Measurements from ENCODE around the gene HDDC2.

Gene HDDC2

GRCh38 chr6:125273251-125273650, 28.5 kb downstream of the HDDC2 start:
- no peak for DNase-seq (ENCODE audit: low read depth)
- no peak for TF ChIP-seq CTCF (IDR thresholded peaks at IDR 0.05; ENCODE audit: insufficient read depth, low read depth, low read length, missing control alignments)

GRCh38 chr6:125271486-125272159, 30.1 kb downstream of the HDDC2 start:
- H3K4me3 ChIP-seq (ENCODE audit: low read depth, low read length) = no peak overlapping the region
- no peak for DNase-seq (ENCODE audit: low read depth)
- TF ChIP-seq CTCF (IDR thresholded peaks at IDR 0.05; ENCODE audit: insufficient read depth, low read depth, low read length, missing control alignments) = no peak

More at GRCh38 chr6:125273251-125273650, 28.5 kb downstream of the HDDC2 start:
- H3K4me3 ChIP-seq (ENCODE audit: low read depth, low read length) = no peak overlapping the region

GRCh38 chr6:125270380-125270779, 31.4 kb downstream of the HDDC2 start:
- no peak for TF ChIP-seq CTCF (IDR thresholded peaks at IDR 0.05; ENCODE audit: insufficient read depth, low read depth, low read length, missing control alignments)
- DNase-seq (ENCODE audit: low read depth) = no peak
- no peak overlapping the region for H3K4me3 ChIP-seq (ENCODE audit: low read depth, low read length)

DNA sequence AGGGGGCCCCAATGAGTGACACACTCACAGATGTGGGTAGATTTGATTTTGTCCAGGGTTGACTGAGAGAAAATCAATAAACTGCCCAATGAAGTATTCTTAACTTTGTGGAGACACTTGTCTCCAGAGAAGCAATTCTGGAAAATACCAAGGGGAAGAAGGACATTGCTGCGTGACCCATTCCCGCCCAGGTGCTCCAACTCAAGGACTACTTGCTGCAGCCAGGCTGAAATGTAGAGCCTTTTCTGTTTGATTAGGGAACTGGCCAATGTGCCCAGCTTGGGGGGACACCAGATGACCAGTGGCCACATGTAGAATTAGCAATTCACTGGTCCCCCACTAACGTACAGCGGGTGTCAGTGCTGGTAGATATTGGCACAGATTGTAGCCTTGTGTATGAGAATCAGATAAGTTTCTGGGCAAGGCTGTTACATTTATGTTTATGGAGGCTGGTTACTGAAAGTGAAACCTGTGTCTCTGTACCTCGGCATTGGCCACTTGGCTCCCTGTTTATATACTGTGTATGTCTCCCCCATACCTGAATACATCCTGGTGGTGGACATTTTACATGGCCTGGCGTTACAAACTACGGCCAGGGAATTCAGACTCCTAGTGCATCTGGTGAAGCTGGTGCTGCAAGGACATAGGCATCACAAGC, 32.3 kb downstream of the HDDC2 start:
- no peak overlapping the region for H3K4me3 ChIP-seq (ENCODE audit: low read depth, low read length)
- TF ChIP-seq CTCF (IDR thresholded peaks at IDR 0.05; ENCODE audit: insufficient read depth, low read depth, low read length, missing control alignments) = no peak
- no peak for DNase-seq (ENCODE audit: low read depth)

GRCh38 chr6:125268765-125269164, 33.0 kb downstream of the HDDC2 start:
- H3K4me3 ChIP-seq (ENCODE audit: low read depth, low read length) = no peak overlapping the region
- no peak for DNase-seq (ENCODE audit: low read depth)
- no peak for TF ChIP-seq CTCF (IDR thresholded peaks at IDR 0.05; ENCODE audit: insufficient read depth, low read depth, low read length, missing control alignments)

DNA sequence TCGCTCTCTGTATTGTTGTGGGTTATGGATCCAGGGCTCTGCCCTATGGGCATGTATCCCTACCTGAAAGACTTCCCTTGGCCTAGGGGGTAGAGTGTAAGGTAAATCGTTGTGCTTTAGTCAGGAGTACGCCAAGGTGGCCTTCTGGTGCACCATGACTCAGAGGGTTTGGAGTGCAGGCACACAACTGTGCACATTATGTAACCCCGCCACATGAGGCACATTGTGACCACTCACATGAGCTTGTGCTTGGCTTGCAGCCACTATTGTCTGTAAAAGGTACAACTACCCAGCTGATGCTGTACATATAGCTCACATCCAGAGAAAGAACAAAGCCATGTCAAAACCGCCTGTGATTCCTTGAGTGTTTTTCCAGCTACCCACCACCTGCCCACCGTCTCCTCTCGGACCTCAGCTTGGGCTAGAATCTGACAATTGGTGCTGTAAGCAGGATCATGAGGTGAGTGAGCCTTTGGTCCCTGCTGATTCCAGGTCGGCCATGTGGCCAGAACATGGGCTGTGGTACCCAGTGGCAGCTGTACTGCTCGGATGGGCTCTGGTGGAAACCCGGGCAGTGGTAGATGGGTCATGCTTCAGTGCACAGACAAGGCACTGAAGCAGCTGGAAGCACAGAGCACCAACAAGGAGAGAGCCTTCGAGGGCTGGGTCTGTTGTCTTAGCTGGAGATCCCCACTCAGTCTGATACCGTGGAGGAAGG, 33.8 kb downstream of the HDDC2 start:
- TF ChIP-seq CTCF (IDR thresholded peaks at IDR 0.05; ENCODE audit: insufficient read depth, low read depth, low read length, missing control alignments) = no peak
- no peak for DNase-seq (ENCODE audit: low read depth)
- no peak overlapping the region for H3K4me3 ChIP-seq (ENCODE audit: low read depth, low read length)
